ENCODE measurements around the gene USP28.

The USP28 gene

DNA sequence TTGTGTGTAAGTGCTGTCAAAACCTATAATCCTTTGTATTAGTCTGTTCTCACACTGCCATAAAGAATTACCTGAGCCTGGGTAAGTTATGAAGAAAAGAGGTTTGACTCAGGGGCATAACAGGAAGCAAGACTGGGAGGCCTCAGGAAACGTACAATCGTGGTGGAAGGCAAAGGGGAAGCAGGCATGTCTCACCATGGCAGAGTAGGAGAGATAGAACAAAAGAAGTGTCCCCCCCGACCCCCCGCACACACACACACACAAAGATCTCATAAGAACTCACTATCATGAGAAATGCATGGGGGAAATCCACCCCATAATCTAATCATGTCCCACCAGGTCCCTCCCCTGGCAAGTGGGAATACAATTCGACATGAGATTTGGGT, 2.3 kb upstream of the USP28 start:
- no peak for DNase-seq (ENCODE audit: low spot score)

DNA sequence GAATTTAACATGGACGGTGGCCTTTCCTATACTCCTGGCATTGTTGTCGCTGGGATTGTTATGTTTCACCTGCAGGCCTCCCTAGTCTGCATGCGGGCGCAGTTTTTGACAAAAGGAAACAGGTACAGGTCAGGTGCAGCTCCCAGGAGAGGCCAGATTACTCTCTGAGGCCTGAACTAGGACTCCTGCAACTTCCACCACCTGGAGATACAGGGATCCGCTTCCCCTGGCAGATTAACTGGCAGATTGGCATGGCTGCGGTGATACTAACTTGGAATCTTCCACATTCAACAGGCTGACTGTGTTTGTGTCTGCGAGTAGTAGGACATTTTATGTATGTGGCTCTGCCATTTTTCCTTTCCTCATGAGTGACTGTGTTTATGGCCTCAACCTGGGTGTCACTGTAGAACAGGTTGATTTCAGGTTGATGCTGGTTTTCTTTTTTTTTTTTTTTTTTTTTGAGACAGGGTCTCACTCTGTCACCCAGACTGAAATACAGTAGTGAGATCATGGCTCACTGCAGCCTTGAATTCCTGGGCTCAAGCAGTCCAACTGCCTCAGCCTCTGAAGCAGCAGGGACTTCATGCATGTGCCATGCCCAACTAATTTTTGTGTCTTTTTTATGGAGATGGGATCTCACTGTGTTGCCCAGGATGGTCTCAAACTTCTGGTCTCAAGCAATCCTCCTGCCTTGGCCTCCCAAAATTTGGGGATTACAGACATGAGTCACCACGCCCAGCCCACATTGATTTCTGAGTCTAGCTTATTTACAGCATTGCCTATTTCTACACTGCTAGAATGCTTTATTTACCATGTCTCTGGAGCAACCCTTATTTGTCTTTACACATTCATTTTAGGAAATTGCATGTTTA, 1.7 kb upstream of the USP28 start:
- no peak for DNase-seq (ENCODE audit: low spot score)

DNA sequence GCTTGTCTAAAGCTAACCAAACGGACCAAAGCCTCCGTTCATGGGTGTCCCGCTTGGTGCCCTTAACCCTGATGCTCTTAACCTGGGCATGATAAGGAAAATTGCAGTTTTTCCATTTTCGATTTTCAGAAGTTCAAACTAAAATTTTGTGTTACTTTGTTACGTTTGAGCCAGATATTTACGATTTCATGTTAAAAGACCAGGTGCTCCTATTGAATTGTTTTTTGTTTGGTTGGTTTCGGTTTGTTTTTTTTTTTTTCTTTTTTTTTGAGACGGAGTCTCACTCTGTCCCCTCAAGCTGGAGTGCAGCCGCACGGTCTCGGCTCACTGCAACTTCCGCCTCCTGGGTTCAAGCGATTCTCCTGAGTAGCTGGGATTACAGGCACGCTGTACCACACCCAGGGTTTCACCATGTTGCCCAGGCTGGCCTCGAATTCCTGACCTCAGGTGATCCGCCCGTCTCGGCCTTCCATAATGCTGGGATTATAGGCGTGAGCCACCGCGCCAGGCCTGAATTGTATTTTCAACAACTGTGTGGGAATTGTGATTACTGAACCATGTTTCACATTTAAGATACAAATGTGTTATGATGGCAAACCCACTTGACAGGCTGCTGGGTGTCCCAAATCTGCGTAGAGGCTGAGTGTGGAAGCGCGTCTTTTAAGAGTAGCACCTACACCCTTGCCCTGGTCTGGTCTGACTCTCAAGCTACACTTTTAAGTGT, 864 bp upstream of the USP28 start:
- DNase-seq (ENCODE audit: low spot score) = no peak

DNA sequence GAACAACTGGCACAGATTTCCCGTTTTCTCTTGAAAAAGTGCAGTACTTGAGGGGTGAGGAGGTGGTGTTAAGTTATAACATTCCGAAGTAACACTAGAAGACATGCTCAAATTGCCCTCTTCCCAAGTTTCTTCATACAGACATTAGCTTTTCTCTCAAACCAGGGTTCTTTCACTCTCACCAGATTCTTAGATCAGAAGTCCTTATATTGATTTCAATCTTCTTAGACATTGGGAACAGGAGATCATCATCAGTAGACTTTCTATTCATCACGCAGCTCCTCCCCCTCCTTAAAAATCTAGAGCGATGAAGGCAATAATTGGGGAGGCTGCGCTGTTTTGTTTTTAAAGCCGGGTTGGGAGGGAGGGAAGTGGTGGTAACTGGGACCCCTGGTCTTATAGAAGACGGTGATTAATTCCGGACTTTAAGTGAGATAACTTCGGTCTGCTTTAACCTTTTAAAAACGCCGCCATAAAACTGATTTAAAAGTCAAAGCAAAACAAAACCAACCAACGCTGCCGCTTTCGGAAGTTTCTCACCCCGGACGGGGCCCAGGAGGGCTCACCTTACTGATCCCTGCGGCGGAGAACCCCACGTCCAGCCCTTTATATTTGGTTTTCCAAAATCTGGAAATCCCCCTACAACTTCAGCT, 665 bp downstream of the USP28 start:
- peak; percentile 20 for DNase-seq (ENCODE audit: low spot score)

DNA sequence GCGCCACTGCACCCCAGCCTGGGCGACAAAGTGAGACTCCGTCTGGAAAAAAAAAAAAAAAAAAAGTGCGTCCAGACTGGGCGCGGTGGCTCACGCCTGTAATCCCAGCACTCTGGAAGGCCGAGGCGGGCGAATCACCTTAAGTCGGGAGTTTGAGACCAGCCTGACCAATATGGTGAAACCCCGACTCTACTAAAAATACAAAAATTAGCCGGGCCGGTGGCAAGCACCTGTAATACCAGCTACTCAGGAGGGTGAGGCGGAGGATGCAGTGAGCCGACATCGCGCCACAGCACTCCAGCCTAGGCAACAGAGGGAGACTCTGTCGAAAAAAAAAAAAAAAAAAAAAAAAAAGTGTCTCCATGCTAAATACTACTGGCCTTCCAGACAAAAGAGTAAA, 1.3 kb downstream of the USP28 start:
- no peak for DNase-seq (ENCODE audit: low spot score)

GRCh38 chr11:113873236-113873626, 2.1 kb downstream of the USP28 start:
- DNase-seq (ENCODE audit: low spot score) = no peak

GRCh38 chr11:113871336-113871735, 4.0 kb downstream of the USP28 start:
- DNase-seq (ENCODE audit: low spot score) = no peak

GRCh38 chr11:113867843-113868503, 7.4 kb downstream of the USP28 start:
- no peak for DNase-seq (ENCODE audit: low spot score)

GRCh38 chr11:113865873-113866272, 9.5 kb downstream of the USP28 start:
- DNase-seq (ENCODE audit: low spot score) = no peak

DNA sequence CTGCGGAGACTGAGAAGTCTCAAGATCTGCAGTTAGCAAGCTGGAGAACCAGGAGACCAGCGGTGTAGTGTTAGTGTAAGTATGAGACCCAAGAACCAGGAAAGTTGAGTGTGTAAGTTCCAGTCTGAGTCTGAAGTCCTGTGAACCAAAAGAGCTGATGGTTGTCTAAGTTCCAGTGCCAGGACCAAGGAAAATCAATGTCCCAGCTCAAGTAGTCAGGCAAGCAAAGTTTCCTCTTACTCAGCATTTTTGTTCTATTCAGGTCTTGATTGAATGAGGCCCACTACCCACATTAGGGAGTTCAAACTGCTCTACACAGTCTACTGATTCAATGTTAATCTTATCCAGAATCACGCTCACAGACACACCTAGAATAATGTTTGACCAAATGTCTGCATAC, 11.0 kb downstream of the USP28 start:
- no peak for DNase-seq (ENCODE audit: low spot score)

DNA sequence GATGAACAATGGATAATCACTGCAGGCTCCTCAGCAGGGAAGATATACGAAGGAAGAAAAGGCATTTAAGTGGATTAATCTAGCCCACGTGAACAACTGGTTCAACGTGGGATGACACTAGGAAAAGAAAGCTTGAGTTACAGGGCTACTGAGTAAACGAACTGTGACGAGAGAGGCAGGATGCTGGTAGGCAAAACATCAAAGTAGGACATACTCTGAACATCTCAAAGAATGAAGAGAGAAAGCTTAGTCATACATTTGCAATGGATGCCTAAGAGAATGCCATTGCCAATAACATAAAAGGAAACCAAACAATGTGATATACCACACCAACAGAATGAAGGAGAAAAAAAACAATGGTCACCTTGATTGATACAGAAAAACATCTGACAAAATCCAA, 12.9 kb downstream of the USP28 start:
- peak; percentile 69 for DNase-seq (ENCODE audit: low spot score)

GRCh38 chr11:113859665-113860064, 15.7 kb downstream of the USP28 start:
- DNase-seq (ENCODE audit: low spot score) = no peak

- no peak for DNase-seq (ENCODE audit: low spot score)
These were observed 18.2 kb downstream of the USP28 start for GRCh38 chr11:113856966-113857759.

GRCh38 chr11:113855803-113856202, 19.6 kb downstream of the USP28 start:
- DNase-seq (ENCODE audit: low spot score) = no peak

- no peak for DNase-seq (ENCODE audit: low spot score)
These were observed 25.2 kb downstream of the USP28 start for GRCh38 chr11:113850188-113850587.

- no peak for DNase-seq (ENCODE audit: low spot score)
These were observed 25.7 kb downstream of the USP28 start for GRCh38 chr11:113849713-113850112.

DNA sequence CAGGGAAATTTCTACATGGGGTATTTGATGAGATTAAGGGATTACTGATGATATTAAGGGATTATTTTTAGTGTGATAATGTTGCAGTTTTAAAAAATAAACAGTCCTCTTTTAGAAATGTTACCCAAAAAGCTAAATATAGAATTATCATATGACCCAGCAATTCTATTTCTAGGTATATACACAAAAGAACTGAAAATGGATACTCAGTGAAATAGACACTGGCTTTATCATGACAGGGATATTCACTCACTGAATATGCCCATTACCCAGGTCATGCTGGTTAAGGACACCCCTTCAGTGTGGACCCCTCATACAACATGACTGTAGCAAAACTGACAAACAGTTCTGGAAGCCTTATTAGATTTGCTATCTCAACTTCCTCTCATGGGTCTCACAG, 27.8 kb downstream of the USP28 start:
- DNase-seq (ENCODE audit: low spot score) = no peak

GRCh38 chr11:113847111-113847510, 28.3 kb downstream of the USP28 start:
- DNase-seq (ENCODE audit: low spot score) = no peak

- no peak for DNase-seq (ENCODE audit: low spot score)
These were observed 33.7 kb downstream of the USP28 start for GRCh38 chr11:113841691-113842090.

DNA sequence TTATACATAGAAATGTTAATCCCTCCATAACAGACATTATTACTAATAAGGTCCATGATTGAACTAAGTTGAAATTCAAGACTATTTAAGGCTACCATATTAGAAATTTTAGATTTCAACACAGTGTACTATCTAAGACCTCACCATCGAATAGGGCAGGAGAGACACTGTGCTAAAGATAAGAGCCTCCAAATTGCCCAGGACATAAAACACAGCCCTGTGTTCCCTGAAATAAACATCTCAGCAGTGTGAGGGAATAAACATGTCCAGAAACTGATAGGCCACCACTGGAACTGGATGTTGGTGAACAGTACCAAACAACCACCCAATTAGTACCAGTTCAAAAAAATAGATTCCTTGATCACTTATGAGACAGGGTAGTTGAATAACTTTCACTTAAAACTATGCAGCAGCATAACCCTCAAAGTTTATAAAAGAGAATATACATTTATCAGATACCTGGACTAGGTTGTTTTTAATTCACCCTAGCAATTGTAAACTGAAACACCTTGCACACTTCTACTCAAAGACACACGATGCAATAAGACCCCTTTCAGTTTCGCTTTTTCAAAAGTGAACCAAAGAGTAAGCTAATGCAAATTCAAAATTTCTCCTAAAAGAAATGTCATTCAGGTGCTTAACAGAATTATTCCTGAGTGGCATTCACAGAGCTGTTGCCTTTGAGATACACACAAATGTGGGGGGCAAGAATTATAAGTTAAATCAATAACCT, 34.3 kb downstream of the USP28 start:
- no peak for DNase-seq (ENCODE audit: low spot score)

- DNase-seq (ENCODE audit: low spot score) = no peak
These were observed 35.5 kb downstream of the USP28 start for GRCh38 chr11:113839842-113840241.

All from SW480 (cell line).